ENCODE data around the gene MRAP2. TPM values are rescaled to one million over a fixed set of nuclear protein-coding genes. Genes with fewer than 3 reads are reported as not detected.

Gene MRAP2
- total and polyA plus RNA-seq, 2 donors (not counting 3 experiments of a cell fraction or from before 2014, with no cell fraction given), result 5.8 to 8.6 TPM

- TF ChIP-seq CTCF (IDR thresholded peaks at IDR 0.05; ENCODE audit: extremely low read depth in 1 of 2, insufficient read depth in 1 of 2, low read depth in 1 of 2, low read length in 2 of 2) (no peak), JUN (IDR thresholded peaks at IDR 0.05; ENCODE audit: borderline replicate concordance, insufficient read depth, insufficient read length, low read depth) (no peak), MAX (IDR thresholded peaks at IDR 0.05; ENCODE audit: insufficient read depth, insufficient read length) (no peak), EZH2 (IDR thresholded peaks at IDR 0.05; ENCODE audit: borderline replicate concordance, low read depth, low read length, severe bottlenecking) (no peak), FOS (IDR thresholded peaks at IDR 0.05; ENCODE audit: borderline replicate concordance, insufficient read depth, low read length) (no peak), POLR2AphosphoS5 (IDR thresholded peaks at IDR 0.05; ENCODE audit: insufficient read depth, low read depth, low read length) (no peak), POLR2A (IDR thresholded peaks at IDR 0.05; ENCODE audit: low read depth, low read length) (no peak), GATA2 (IDR thresholded peaks at IDR 0.05; ENCODE audit: insufficient read depth, insufficient read length, low read depth, low read length) (no peak), MYC (IDR thresholded peaks at IDR 0.05; ENCODE audit: low read depth, low read length) (no peak)
- DNase-seq (ENCODE audit: low read depth, low spot score), result no peak
- no peak overlapping the region for H3K4me2 ChIP-seq (ENCODE audit: insufficient read depth, low read length)
- dilution Hi-C loops (cut with MboI; ENCODE audit: extremely low pct_ligation_motif_present, low sequenced_read_pairs) (no loop called here), intact Hi-C loops (cut with micrococcal nuclease) (no loop called here)
- no peak overlapping the region for H3K9ac ChIP-seq (replicated peaks; ENCODE audit: extremely low read depth, insufficient read depth, low read length)
- H3K36me3 ChIP-seq (ENCODE audit: control insufficient read depth in 2 of 2, extremely low read depth in 1 of 2, insufficient read depth in 2 of 2, low read length in 2 of 2), result no peaks in the 10 kb centered on the region
- no peak overlapping the region for H3K27ac ChIP-seq (ENCODE audit: insufficient read depth, low read depth, low read length)
- no peaks in the 10 kb centered on the region for H3K9me1 ChIP-seq (replicated peaks; ENCODE audit: control insufficient read depth, extremely low read depth, insufficient read depth, low read length)
- H4K20me1 ChIP-seq (replicated peaks; ENCODE audit: control insufficient read depth, extremely low read depth, insufficient read depth, low read length), result no peaks in the 10 kb centered on the region
- CTCF ChIA-PET, result no interaction called here
- H3K4me1 ChIP-seq (ENCODE audit: control insufficient read depth, extremely low read depth, insufficient read depth, low read length), result no peaks in the 10 kb centered on the region
- POLR2A ChIA-PET, result no interaction called here
- H2AFZ ChIP-seq (ENCODE audit: low read depth, low read length), result no peak overlapping the region
- peaks cover 0 to 2% of the 10 kb centered on the region in 2 experiments for H3K27me3 ChIP-seq (ENCODE audit: control insufficient read depth in 2 of 2, insufficient read depth in 2 of 2, low read length in 2 of 2)
- H3K9me3 ChIP-seq (replicated peaks; ENCODE audit: control insufficient read depth, insufficient read depth, low read length), result no peaks in the 10 kb centered on the region
- no TSS peak for BruUV-seq (replicated peaks)
- H3K79me2 ChIP-seq (ENCODE audit: control insufficient read depth, insufficient read depth, low read length), result no peaks in the 10 kb centered on the region
- H3K4me3 ChIP-seq (replicated peaks in 1 of 3; ENCODE audit: insufficient read depth in 1 of 3, low read depth in 1 of 3, low read length in 3 of 3), result no peak overlapping the region
- no peak for FAIRE-seq
Observed at GRCh38 chr6:84002226-84002625, 31.3 kb upstream of the MRAP2 start.
